Gastrocnemius medialis (tissue), 4 donors: ENCODE measurements around the gene MAPK12.

Experiments
- CTCF ChIP-seq, 5 experiments: fragments of 450-650 bp in 3 of 5; fragments of 200-600 bp in 2 of 5; sonication (generic) in 2 of 5; IDR thresholded peaks in 4 of 5; conservative IDR thresholded peaks in 1 of 5; 1 replicate in 4 of 5; 2 replicates in 1 of 5; pipeline ENCODE4 v1.5.1; 2016 to 2019; ENCODE audit warnings: antibody characterized with exemption in 5 of 5, mild to moderate bottlenecking in 3 of 5, moderate library complexity in 3 of 5
- POLR2A ChIP-seq, 2 donors: fragments of 450-650 bp; IDR thresholded peaks; one replicate each; pipeline ENCODE4 v1.6.1; 2017; ENCODE audit warnings: antibody characterized with exemption in 2 of 2, mild to moderate bottlenecking in 2 of 2, moderate library complexity in 2 of 2

GRCh38 chr22:50303515-50303847, 42.0 kb upstream of the MAPK12 start:
- TF ChIP-seq CTCF (IDR thresholded peaks at IDR 0.05 in 4 of 5, conservative IDR thresholded peaks at IDR 0.05 in 1 of 5) (no peak), POLR2A (IDR thresholded peaks at IDR 0.05) (no peak)
